HepG2 (cell line): ENCODE data around the gene ABCG5. TPM values are rescaled to one million over a fixed set of nuclear protein-coding genes. Genes with fewer than 3 reads are reported as not detected.
A peak's percentile ranks its signal among the peaks of the same experiment; 100 is the strongest.

Experiments
- AKNA ChIP-seq: sonication (generic); formaldehyde crosslinking; IDR thresholded peaks from 2 replicates; pipeline ENCODE4 v1.4.0; 2020; ENCODE audit warnings: missing genetic modification reagents, borderline replicate concordance
- CEBPB ChIP-seq: IDR thresholded peaks from 2 replicates; pipeline ENCODE4 v1.6.1; 2011; ENCODE audit warnings: low read depth, low read length, improper control_type of control experiment, borderline replicate concordance
- NR2F1 ChIP-seq, 2 experiments: fragments of 450-650 bp in 1 of 2; formaldehyde crosslinking in 1 of 2; IDR thresholded peaks; 2 replicates each; pipeline versions ENCODE4 v1.5.0 to v1.6.1; 2016 to 2020; ENCODE audit warnings: mild to moderate bottlenecking in 1 of 2, missing compliant biosample characterization in 1 of 2, missing genetic modification reagents in 1 of 2, moderate library complexity in 1 of 2
- PAXIP1 ChIP-seq: sonication (generic); formaldehyde crosslinking; conservative IDR thresholded peaks from 2 replicates; pipeline ENCODE4 v1.4.0; 2020; ENCODE audit warnings: mild to moderate bottlenecking, missing genetic modification reagents, moderate library complexity
- SOX13 ChIP-seq, 3 experiments: fragments of 450-650 bp in 1 of 3; sonication (generic) in 1 of 3; formaldehyde crosslinking in 1 of 3; IDR thresholded peaks in 2 of 3; conservative IDR thresholded peaks in 1 of 3; 2 replicates each; pipeline versions ENCODE4 v1.5.0 to v1.6.1; 2016 to 2020; ENCODE audit warnings: antibody characterized with exemption in 1 of 3, mild to moderate bottlenecking in 1 of 3, missing compliant biosample characterization in 1 of 3, missing genetic modification reagents in 1 of 3, moderate library complexity in 1 of 3
- ZFP91 ChIP-seq: sonication (generic); formaldehyde crosslinking; IDR thresholded peaks from 2 replicates; pipeline ENCODE4 v1.9.0; 2022; ENCODE audit warnings: missing genetic modification reagents, mild to moderate bottlenecking, borderline replicate concordance
- ZMYM3 ChIP-seq: sonication (generic); formaldehyde crosslinking; IDR thresholded peaks from 2 replicates; pipeline ENCODE4 v1.5.1; 2020; ENCODE audit warnings: mild to moderate bottlenecking, missing genetic modification reagents
- ZMYM4 ChIP-seq: sonication (generic); formaldehyde crosslinking; IDR thresholded peaks from 2 replicates; pipeline ENCODE4 v1.8.1; 2023; ENCODE audit warnings: mild to moderate bottlenecking, missing genetic modification reagents
- ZNF281 ChIP-seq: sonication (generic); formaldehyde crosslinking; IDR thresholded peaks from 2 replicates; pipeline ENCODE4 v1.4.0; 2020; ENCODE audit warnings: missing genetic modification reagents, borderline replicate concordance
- polyA plus RNA-seq, 8 experiments: library from polyadenylated mRNA; depleted of rRNA in 3 of 8; stranded (reverse) in 7 of 8; unstranded in 1 of 8; fragments of >200 nt; fragmentation: Illumina TruSeq in 4 of 8; extraction: Trizol in 4 of 8; gene quantifications; 2 replicates each; pipeline versions ENCODE4 v1.2.1 to v1.2.3, GENCODE V29; 2011 to 2016; ENCODE audit warnings: low read depth in 4 of 8, missing spikeins in 1 of 8, mixed read lengths in 1 of 8; ENCODE audit not compliant: insufficient read depth in 1 of 8
- total RNA-seq, 5 experiments: library from RNA; depleted of rRNA; stranded (reverse); fragments of >200 nt; fragmentation: Illumina TruSeq; extraction: Trizol; gene quantifications; 2 replicates each; pipeline ENCODE4 v1.2.3, GENCODE V29; 2016; ENCODE audit warnings: low read depth in 1 of 5

Gene ABCG5
- total and polyA plus RNA-seq, 2 of the 13 experiments (the other 11 are each of a cell fraction or from before 2014, with no cell fraction given) = 15.1 to 39.0 TPM

- TF ChIP-seq AKNA (no peak), ZFP91 (CRISPR knock-in tag) (peak; percentile 61; the same call in 1 of the 2 replicates), PAXIP1 (CRISPR knock-in tag) (peak; percentile 87), ZMYM4 (CRISPR knock-in tag) (peak; percentile 18; the same call in 1 of the 2 replicates), CEBPB (peak; percentile 86), NR2F1 (CRISPR knock-in tag; IDR thresholded peaks at IDR 0.05) (peak; percentile 8 to 61; a peak in 3 of 4 replicates), ZMYM3 (CRISPR knock-in tag) (0 out of 2 replicates have a peak, but pooled peaks have one; percentile 37), ZNF281 (no peak), SOX13 (IDR thresholded peaks at IDR 0.05) (no peak), SOX13 (CRISPR knock-in tag; conservative IDR thresholded peaks at IDR 0.05 in 1 of 2, IDR thresholded peaks at IDR 0.05 in 1 of 2) (peak in 1 of 2 experiments; percentile 27; a peak in 1 of 4 replicates)
Measured at GRCh38 chr2:43841949-43842865, 3.6 kb upstream of the ABCG5 start (continued).
